Measurements from ENCODE around the gene TBC1D23.
"Not testable (repeated sequence)": the region's sequence is repeated elsewhere in the genome, so short reads cannot be mapped to it uniquely, and the experiment has no call there.

DNA sequence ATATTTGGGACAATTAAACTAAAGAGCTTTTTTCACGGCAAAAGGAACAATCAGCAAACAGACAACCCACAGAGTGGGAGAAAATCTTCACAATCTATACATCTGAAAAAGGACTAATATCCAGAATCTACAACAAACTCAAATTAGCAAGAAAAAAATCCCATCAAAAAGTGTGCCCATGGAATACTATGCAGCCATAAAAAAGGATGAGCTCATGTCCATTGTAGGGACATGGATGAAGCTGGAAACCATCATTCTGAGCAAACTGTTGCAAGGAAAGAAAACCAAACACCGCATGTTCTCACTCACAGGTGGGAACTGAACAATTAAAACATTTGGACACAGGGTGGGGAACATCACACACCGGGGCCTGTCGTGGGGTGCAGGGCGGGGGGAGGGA is 66.6 kb downstream of the TBC1D23 start:
- not testable (repeated sequence) for TF ChIP-seq CTCF (IDR thresholded peaks at IDR 0.05); MAX (IDR thresholded peaks at IDR 0.05; ENCODE audit: low read depth); SIN3A (IDR thresholded peaks at IDR 0.05; ENCODE audit: borderline replicate concordance, low read depth, low read length); SMC3 (IDR thresholded peaks at IDR 0.05; ENCODE audit: low read depth, low read length); EZH2phosphoT487 (IDR thresholded peaks at IDR 0.05; ENCODE audit: borderline replicate concordance, low read depth); POLR2AphosphoS5 (IDR thresholded peaks at IDR 0.05; ENCODE audit: low read depth, low read length)
